HK-2 (cell line): ENCODE measurements around the gene INSYN1.
"Not testable (repeated sequence)": the region's sequence is repeated elsewhere in the genome, so short reads cannot be mapped to it uniquely, and the experiment has no call there.

Experiments
- DNase-seq: peaks from one replicate; pipeline ENCODE4 v3.0.0-alpha.2; 2018; ENCODE audit not compliant: unreplicated experiment

The INSYN1 gene

GRCh38 chr15:73749971-73750370 is 3.2 kb downstream of the INSYN1 start:
- DNase-seq = no peak

- no peak for DNase-seq
Measured at GRCh38 chr15:73749533-73749932, 3.6 kb downstream of the INSYN1 start.

- no peak for DNase-seq
Measured at GRCh38 chr15:73748730-73749129, 4.4 kb downstream of the INSYN1 start.

- no peak for DNase-seq
Measured at GRCh38 chr15:73747847-73748590, 5.1 kb downstream of the INSYN1 start.

- no peak for DNase-seq
Measured at GRCh38 chr15:73746883-73747282, 6.3 kb downstream of the INSYN1 start.

GRCh38 chr15:73746261-73746660 is 6.9 kb downstream of the INSYN1 start:
- no peak for DNase-seq

- DNase-seq = no peak
Measured at GRCh38 chr15:73745073-73745472, 8.1 kb downstream of the INSYN1 start.

GRCh38 chr15:73744293-73744692 is 8.9 kb downstream of the INSYN1 start:
- no peak for DNase-seq

- DNase-seq = no peak
Measured at GRCh38 chr15:73741321-73741836, 11.8 kb downstream of the INSYN1 start.

GRCh38 chr15:73740152-73741048 is 12.8 kb downstream of the INSYN1 start:
- DNase-seq = no peak

GRCh38 chr15:73737535-73737934 is 15.6 kb downstream of the INSYN1 start:
- DNase-seq = no peak

GRCh38 chr15:73732930-73733329 is 20.2 kb downstream of the INSYN1 start:
- DNase-seq = no peak

- DNase-seq = not testable (repeated sequence)
Measured at GRCh38 chr15:73732051-73732450, 21.1 kb downstream of the INSYN1 start.

- DNase-seq = peak; percentile 38
Measured at GRCh38 chr15:73727330-73727976, 25.7 kb downstream of the INSYN1 start.

GRCh38 chr15:73724212-73724611 is 28.9 kb downstream of the INSYN1 start:
- no peak for DNase-seq

GRCh38 chr15:73723191-73723590 is 30.0 kb downstream of the INSYN1 start:
- DNase-seq = no peak

- DNase-seq = no peak
Measured at GRCh38 chr15:73722425-73722824, 30.7 kb downstream of the INSYN1 start.

GRCh38 chr15:73718694-73719093 is 34.5 kb downstream of the INSYN1 start:
- DNase-seq = no peak

GRCh38 chr15:73717802-73718201 is 35.3 kb downstream of the INSYN1 start:
- DNase-seq = no peak

- no peak for DNase-seq
Measured at GRCh38 chr15:73717206-73717605, 35.9 kb downstream of the INSYN1 start.

GRCh38 chr15:73716417-73716816 is 36.7 kb downstream of the INSYN1 start:
- DNase-seq = no peak

- no peak for DNase-seq
Measured at GRCh38 chr15:73715417-73715816, 37.7 kb downstream of the INSYN1 start.
